GM23248 (cell line): ENCODE results near the gene NPHP4.

ENCODE experiments used
- EZH2 ChIP-seq: fragments of 200-600 bp; sonication (generic); IDR thresholded peaks from 2 replicates; pipeline ENCODE4 v1.6.1; 2018; ENCODE audit warnings: antibody characterized with exemption, mild to moderate bottlenecking; ENCODE audit not compliant: insufficient read depth, poor library complexity, severe bottlenecking
- EZH2phosphoT487 ChIP-seq: fragments of 200-600 bp; sonication (generic); IDR thresholded peaks from 2 replicates; pipeline ENCODE4 v1.6.1; 2018; ENCODE audit warnings: antibody characterized with exemption, moderate library complexity, mild to moderate bottlenecking, low read depth; ENCODE audit not compliant: insufficient read depth

- TF ChIP-seq EZH2: no peak
- no peak for TF ChIP-seq EZH2phosphoT487
These were observed 104.8 kb downstream of the NPHP4 start for GRCh38 chr1:5887349-5887970.
